Subcutaneous abdominal adipose tissue (tissue), 5 donors: ENCODE results near the gene RFTN2.

Experiments used
- H3K27ac ChIP-seq: one replicate; pipeline ENCODE4 v1.7.0; 2013; ENCODE audit warnings: low read depth, mild to moderate bottlenecking, inconsistent platforms, low read length, moderate library complexity
- H3K27me3 ChIP-seq, 5 donors: one replicate each; pipeline ENCODE4 v1.7.0; 2013; ENCODE audit warnings: low read length in 5 of 5, inconsistent platforms in 1 of 5; ENCODE audit not compliant: control insufficient read depth in 5 of 5, insufficient read depth in 4 of 5
- H3K36me3 ChIP-seq, 5 donors: one replicate each; pipeline ENCODE4 v1.7.0; 2013; ENCODE audit warnings: low read length in 5 of 5; ENCODE audit not compliant: control insufficient read depth in 5 of 5, insufficient read depth in 5 of 5
- H3K4me1 ChIP-seq, 5 donors: one replicate each; pipeline ENCODE4 v1.7.0; 2013; ENCODE audit warnings: low read length in 5 of 5, mild to moderate bottlenecking in 3 of 5, moderate library complexity in 1 of 5; ENCODE audit not compliant: control insufficient read depth in 5 of 5, insufficient read depth in 5 of 5
- H3K4me3 ChIP-seq, 5 donors: one replicate each; pipeline ENCODE4 v1.7.0; 2013; ENCODE audit warnings: low read length in 5 of 5, low read depth in 1 of 5
- H3K9ac ChIP-seq, 5 donors: one replicate each; pipeline ENCODE4 v1.7.0; 2013; ENCODE audit warnings: low read length in 5 of 5, mild to moderate bottlenecking in 4 of 5, moderate library complexity in 3 of 5
- H3K9me3 ChIP-seq, 5 donors: one replicate each; pipeline ENCODE4 v1.7.0; 2013; ENCODE audit warnings: low read length in 5 of 5; ENCODE audit not compliant: control insufficient read depth in 5 of 5
- donor health status: healthy.
- donor health status: healthy.
- donor health status: healthy.
- donor health status: healthy.
- donor health status: healthy.

The RFTN2 gene

GRCh38 chr2:197539734-197540133 lies 135.7 kb downstream of the RFTN2 start:
- Histone ChIP-seq H3K9me3 (no peaks in the 10 kb centered on the region), H3K9ac (no peak overlapping the region), H3K36me3 (peaks cover 33 to 65% (median 42%) of the 10 kb centered on the region in 5 donors), H3K4me3 (no peak overlapping the region), H3K4me1 (peaks cover 0 to 9% (median 5%) of the 10 kb centered on the region in 5 donors), H3K27me3 (no peaks in the 10 kb centered on the region), H3K27ac (no peak overlapping the region)

GRCh38 chr2:197538412-197538811 lies 137.0 kb downstream of the RFTN2 start:
- Histone ChIP-seq H3K36me3 (peaks cover 28 to 54% (median 33%) of the 10 kb centered on the region in 5 donors), H3K9ac (no peak overlapping the region), H3K4me1 (peaks cover 0 to 9% (median 5%) of the 10 kb centered on the region in 5 donors), H3K27me3 (no peaks in the 10 kb centered on the region), H3K27ac (no peak overlapping the region), H3K9me3 (no peaks in the 10 kb centered on the region), H3K4me3 (peak overlapping the region in 1 of 5 donors; percentile 13)
